ENCODE measurements around the gene P2RX6. TPM values are rescaled to one million over a fixed set of nuclear protein-coding genes. Genes with fewer than 3 reads are reported as not detected.

Gene P2RX6
- total and polyA plus RNA-seq, 2 donors (not counting 3 experiments of a cell fraction or from before 2014, with no cell fraction given): 0.06 TPM; not detected in 1

DNA sequence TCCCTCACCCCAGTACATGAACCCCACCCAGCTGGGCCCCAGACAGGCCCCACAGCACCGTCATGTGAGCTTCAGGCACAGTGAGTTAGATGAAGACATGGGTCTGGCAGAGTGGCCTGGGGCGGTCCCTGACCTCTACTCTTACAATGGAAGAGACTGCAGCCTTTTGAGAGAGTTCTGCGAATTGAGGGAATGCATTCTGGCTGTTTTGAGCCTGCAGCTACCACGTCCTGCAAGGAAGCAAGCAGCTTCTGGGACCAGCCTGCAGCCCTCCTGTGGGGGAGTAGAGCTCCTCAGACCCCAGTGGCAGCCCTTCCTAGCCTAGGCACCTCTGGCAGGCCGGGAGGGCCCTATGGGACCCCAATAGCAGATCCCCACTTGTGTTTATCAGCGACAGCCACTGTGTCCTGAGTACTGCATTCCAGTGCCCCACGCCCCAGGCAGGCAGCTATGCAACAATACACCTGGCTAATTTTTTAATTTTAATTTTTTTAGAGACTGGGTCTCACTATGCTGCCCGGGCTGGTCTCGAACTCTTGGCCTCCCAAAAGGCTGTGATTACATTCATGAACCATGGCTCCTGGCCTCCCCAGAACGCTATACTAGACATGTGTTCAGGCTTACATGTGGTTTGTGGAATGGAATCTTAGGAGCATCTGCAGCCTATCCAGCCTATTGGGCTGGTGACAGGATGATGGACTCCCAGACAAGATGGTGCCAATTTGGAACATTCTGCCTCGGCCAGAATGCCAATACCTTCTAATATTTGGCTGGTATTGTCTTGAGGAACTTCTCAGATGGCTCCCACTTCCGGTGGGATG lies 18.1 kb downstream of the P2RX6 start:
- H3K79me2 ChIP-seq (ENCODE audit: control insufficient read depth, insufficient read depth, low read length): no peaks in the 10 kb centered on the region
- dilution Hi-C loops (cut with MboI; ENCODE audit: extremely low pct_ligation_motif_present, low sequenced_read_pairs) (no loop called here), intact Hi-C loops (cut with micrococcal nuclease) (no loop called here)
- no peak overlapping the region for H3K9ac ChIP-seq (replicated peaks; ENCODE audit: extremely low read depth, insufficient read depth, low read length)
- TF ChIP-seq JUN (IDR thresholded peaks at IDR 0.05; ENCODE audit: borderline replicate concordance, insufficient read depth, insufficient read length, low read depth): no peak
- no peak for TF ChIP-seq GATA2 (IDR thresholded peaks at IDR 0.05; ENCODE audit: insufficient read depth, insufficient read length, low read depth, low read length)
- TF ChIP-seq POLR2A (IDR thresholded peaks at IDR 0.05; ENCODE audit: low read depth, low read length): no peak
- no peak for TF ChIP-seq EZH2 (IDR thresholded peaks at IDR 0.05; ENCODE audit: borderline replicate concordance, low read depth, low read length, severe bottlenecking)
- TF ChIP-seq POLR2AphosphoS5 (IDR thresholded peaks at IDR 0.05; ENCODE audit: insufficient read depth, low read depth, low read length): no peak
- TF ChIP-seq FOS (IDR thresholded peaks at IDR 0.05; ENCODE audit: borderline replicate concordance, insufficient read depth, low read length): no peak
- TF ChIP-seq, protein P1, sequence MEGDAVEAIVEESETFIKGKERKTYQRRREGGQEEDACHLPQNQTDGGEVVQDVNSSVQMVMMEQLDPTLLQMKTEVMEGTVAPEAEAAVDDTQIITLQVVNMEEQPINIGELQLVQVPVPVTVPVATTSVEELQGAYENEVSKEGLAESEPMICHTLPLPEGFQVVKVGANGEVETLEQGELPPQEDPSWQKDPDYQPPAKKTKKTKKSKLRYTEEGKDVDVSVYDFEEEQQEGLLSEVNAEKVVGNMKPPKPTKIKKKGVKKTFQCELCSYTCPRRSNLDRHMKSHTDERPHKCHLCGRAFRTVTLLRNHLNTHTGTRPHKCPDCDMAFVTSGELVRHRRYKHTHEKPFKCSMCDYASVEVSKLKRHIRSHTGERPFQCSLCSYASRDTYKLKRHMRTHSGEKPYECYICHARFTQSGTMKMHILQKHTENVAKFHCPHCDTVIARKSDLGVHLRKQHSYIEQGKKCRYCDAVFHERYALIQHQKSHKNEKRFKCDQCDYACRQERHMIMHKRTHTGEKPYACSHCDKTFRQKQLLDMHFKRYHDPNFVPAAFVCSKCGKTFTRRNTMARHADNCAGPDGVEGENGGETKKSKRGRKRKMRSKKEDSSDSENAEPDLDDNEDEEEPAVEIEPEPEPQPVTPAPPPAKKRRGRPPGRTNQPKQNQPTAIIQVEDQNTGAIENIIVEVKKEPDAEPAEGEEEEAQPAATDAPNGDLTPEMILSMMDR (IDR thresholded peaks at IDR 0.05; ENCODE audit: extremely low read depth in 1 of 2, insufficient read depth in 1 of 2, low read depth in 1 of 2, low read length in 2 of 2): no peak
- TF ChIP-seq, protein P2, sequence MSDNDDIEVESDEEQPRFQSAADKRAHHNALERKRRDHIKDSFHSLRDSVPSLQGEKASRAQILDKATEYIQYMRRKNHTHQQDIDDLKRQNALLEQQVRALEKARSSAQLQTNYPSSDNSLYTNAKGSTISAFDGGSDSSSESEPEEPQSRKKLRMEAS (IDR thresholded peaks at IDR 0.05; ENCODE audit: insufficient read depth, insufficient read length): no peak
- TF ChIP-seq MYC (IDR thresholded peaks at IDR 0.05; ENCODE audit: low read depth, low read length): no peak
- H3K9me1 ChIP-seq (replicated peaks; ENCODE audit: control insufficient read depth, extremely low read depth, insufficient read depth, low read length): no peaks in the 10 kb centered on the region
- H3K9me3 ChIP-seq (replicated peaks; ENCODE audit: control insufficient read depth, insufficient read depth, low read length): no peaks in the 10 kb centered on the region
- H3K4me1 ChIP-seq (ENCODE audit: control insufficient read depth, extremely low read depth, insufficient read depth, low read length): no peaks in the 10 kb centered on the region
- no peak for DNase-seq (ENCODE audit: low read depth, low spot score)
- FAIRE-seq: no peak
- peaks cover 27 to 29% of the 10 kb centered on the region in 2 experiments for H3K27me3 ChIP-seq (ENCODE audit: control insufficient read depth in 2 of 2, insufficient read depth in 2 of 2, low read length in 2 of 2)
- H3K27ac ChIP-seq (ENCODE audit: insufficient read depth, low read depth, low read length): no peak overlapping the region
- H3K4me3 ChIP-seq (replicated peaks in 1 of 3; ENCODE audit: insufficient read depth in 1 of 3, low read depth in 1 of 3, low read length in 3 of 3): no peak overlapping the region
- no peak overlapping the region for H3K4me2 ChIP-seq (ENCODE audit: insufficient read depth, low read length)
- H2AFZ ChIP-seq (ENCODE audit: low read depth, low read length): no peak overlapping the region
- ChIA-PET POLR2A (no interaction called here), CTCF (no interaction called here)
- H3K36me3 ChIP-seq (ENCODE audit: control insufficient read depth in 2 of 2, extremely low read depth in 1 of 2, insufficient read depth in 2 of 2, low read length in 2 of 2): no peaks in the 10 kb centered on the region
- BruUV-seq (replicated peaks): no TSS peak
- no peaks in the 10 kb centered on the region for H4K20me1 ChIP-seq (replicated peaks; ENCODE audit: control insufficient read depth, extremely low read depth, insufficient read depth, low read length)

Data from endothelial cell of umbilical vein (primary cell).